Mucosa of gallbladder (tissue), 1 donor: ENCODE results near the gene ZBTB49. TPM values are rescaled to one million over a fixed set of nuclear protein-coding genes. Genes with fewer than 3 reads are reported as not detected.

ENCODE experiments used
- DNase-seq: peaks from one replicate; pipeline ENCODE4 v3.0.0-alpha.2; 2020; ENCODE audit warnings: low spot score
- total RNA-seq: library from RNA; stranded (reverse); gene quantifications from one replicate; pipeline ENCODE4 v1.2.1, GENCODE V29; 2021
- donor health status: DM: no; HTN: no; CAD: no.

The ZBTB49 gene
- total RNA-seq, 1 donor from 2014 or later: 5.8 TPM

GRCh38 chr4:4356106-4357041 is 66.3 kb downstream of the ZBTB49 start:
- DNase-seq: no peak

GRCh38 chr4:4358093-4358854 is 68.2 kb downstream of the ZBTB49 start:
- DNase-seq: no peak

GRCh38 chr4:4361883-4362282 is 71.8 kb downstream of the ZBTB49 start:
- no peak for DNase-seq

- DNase-seq: no peak
These were observed 73.1 kb downstream of the ZBTB49 start for GRCh38 chr4:4362991-4363697.

GRCh38 chr4:4364061-4364460 is 74.0 kb downstream of the ZBTB49 start:
- no peak for DNase-seq

- no peak for DNase-seq
These were observed 74.6 kb downstream of the ZBTB49 start for GRCh38 chr4:4364486-4365208.

- DNase-seq: no peak
These were observed 78.9 kb downstream of the ZBTB49 start for GRCh38 chr4:4368809-4369580.

Other genes with a start within 250 kb of the ZBTB49 start
- gene OTOP1, start 63.3 kb upstream of the ZBTB49 start, total RNA-seq: not detected
- gene TMEM128, start 42.0 kb upstream of the ZBTB49 start, total RNA-seq: 15.9 TPM
- gene LYAR, start 97 bp upstream of the ZBTB49 start, total RNA-seq: 4.2 TPM
- 1.6 TPM for gene NSG1, start 96.9 kb downstream of the ZBTB49 start, total RNA-seq